Left ventricle myocardium superior (tissue), 1 donor: ENCODE measurements around the gene ZNF556. TPM values are rescaled to one million over a fixed set of nuclear protein-coding genes. Genes with fewer than 3 reads are reported as not detected.
A peak's percentile ranks its signal among the peaks of the same experiment; 100 is the strongest.

Source experiments
- ATAC-seq: fragments of 200-7000 bp; cut with Tn5 transposase; one replicate; pipeline ENCODE4 v1.9.1; 2020; ENCODE audit warnings: mild to moderate bottlenecking, moderate library complexity
- DNase-seq: peaks from one replicate; pipeline ENCODE4 v3.0.0-alpha.2; 2020
- intact Hi-C: fragments of 100-400 bp; cut with micrococcal nuclease; formaldehyde crosslinking; loops from one replicate; pipeline ENCODE4 v1.11.0; 2022
- long read RNA-seq: library from polyadenylated mRNA; unstranded; transcript quantifications from one replicate; pipeline ENCODE4 v2.0.0, GENCODE V29; 2021
- total RNA-seq: library from RNA; stranded (reverse); fragmentation: NEBNext Ultra II Directional; extraction: Animal tissue kit (Norgen Biotek cat#: 25700); gene quantifications from one replicate; pipeline ENCODE4 v1.2.1, GENCODE V29; 2021
- donor health status: DM: no; HTN: yes; CAD: no; lungs with severe emphysema.

Gene ZNF556
- total RNA-seq: not detected
- long read RNA-seq: 0 reads

DNA sequence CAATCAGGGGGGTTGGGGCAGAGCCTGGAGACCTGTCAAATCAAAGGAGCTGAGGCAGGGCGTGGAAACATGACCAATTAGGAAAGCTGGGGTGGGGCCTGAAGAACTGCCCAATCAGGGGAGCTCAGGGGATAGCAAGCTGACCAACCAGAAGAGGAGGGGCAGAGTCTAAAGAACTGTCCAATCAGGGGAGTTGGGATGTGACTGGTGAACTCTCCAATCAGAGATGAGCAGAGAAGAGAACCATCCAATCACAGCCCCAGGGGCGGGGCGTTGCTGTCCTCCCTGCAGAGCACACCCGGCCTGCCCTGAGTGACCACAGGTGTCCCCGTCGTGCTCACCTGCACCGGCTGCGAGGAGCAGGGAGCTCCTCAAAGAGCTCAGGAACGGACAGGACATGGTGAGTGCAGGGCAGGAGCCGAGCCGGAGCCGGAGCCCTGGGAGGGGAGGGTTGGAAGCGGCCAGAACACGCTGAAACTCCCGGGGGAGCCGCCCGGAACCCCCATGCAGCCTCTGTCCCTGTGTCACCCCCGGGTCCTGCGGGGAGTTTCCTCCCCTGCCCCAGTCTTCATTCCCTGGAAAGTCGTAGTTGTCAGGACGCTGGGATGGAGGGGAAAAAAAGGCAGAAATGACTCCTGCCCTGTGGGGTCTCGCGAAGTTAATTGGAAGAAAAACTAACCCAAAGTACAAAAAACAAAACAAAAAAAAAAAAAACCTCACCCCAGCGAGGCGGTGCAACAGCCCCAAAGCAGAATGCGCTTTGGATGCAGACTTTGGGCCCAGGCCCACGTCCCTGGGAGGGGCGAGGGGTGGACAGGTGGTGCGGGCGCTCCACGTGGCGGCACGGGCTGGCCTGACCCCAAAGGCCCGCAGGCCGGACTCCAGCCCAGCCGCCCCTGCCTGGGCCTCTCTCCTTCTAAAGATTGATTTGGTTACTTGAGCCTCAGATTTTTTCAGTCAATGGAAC lies at the start of gene ZNF556:
Gene ZNF556 (plus strand): TSS at position 311 of the 967 bp plus-strand sequence. CDS start 87 bp downstream, at position 398.
- no peak for DNase-seq
- peak; percentile 22 for ATAC-seq
- intact Hi-C loops: no loop called here

GRCh38 chr19:2819540-2820111 lies 47.5 kb upstream of the ZNF556 start, which contains the start of gene ZNF554:
ZNF554 (plus strand) TSS chr19:2819868; CDS start chr19:2820072, 204 bp downstream.
- peak; percentile 97 for ATAC-seq
- intact Hi-C loops: no loop called here
- peak; percentile 100 for DNase-seq

DNA sequence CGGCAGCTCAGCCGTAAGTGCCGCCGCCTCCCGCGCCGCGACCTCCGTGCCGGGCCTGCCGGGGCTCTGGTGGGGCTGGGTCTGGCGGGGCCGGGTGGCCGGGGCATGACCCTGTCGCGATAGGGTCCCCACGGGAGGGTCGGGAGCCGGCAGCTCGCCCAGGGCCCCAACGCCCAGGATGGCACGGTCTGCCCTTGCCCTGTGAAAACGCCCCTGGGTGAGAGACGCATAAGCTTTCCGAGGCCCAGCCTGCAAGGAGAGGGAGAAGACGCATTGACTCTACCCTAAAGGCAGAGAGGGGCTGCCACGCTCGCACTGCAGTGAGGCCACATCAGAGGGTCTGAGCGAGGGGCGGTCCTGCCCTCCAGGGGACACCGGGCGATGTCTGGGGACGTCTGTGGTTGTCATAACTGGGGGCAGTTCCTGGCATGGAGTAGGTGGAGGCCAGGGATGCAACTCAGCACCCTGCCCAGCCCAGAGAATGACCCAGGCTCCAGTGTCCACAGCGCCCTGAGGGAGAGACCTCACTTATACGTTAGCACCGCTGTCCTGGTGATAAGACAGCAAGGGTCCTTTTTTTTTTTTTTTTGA lies 46.9 kb upstream of the ZNF556 start:
- intact Hi-C loops: no loop called here
- DNase-seq (no peak), ATAC-seq (peak; percentile 2)

DNA sequence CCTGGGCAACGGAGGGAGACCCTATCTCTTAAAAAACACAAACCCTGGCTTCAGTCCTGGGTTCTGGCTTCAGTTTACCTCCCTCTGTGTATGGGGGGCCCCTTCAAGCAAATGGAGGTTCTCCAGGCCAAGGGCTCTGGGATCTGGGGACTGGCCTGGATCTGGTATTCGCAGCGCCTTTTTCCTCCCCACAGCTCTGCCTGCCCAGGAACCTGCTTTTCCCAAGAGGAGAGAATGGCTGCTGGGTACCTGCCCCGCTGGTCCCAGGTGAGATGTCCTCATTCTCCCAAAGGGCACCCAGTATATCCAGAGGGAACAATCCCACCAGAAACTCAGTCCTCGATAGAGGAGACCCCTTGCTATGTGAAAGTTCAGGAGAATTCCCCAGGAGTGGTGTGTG lies 44.3 kb upstream of the ZNF556 start:
- intact Hi-C loops: no loop called here
- DNase-seq (no peak), ATAC-seq (no peak)

GRCh38 chr19:2823646-2824045 lies 43.5 kb upstream of the ZNF556 start:
- DNase-seq (no peak), ATAC-seq (no peak)
- intact Hi-C loops: no loop called here

- DNase-seq (no peak), ATAC-seq (no peak)
- intact Hi-C loops: no loop called here
Measured at GRCh38 chr19:2824129-2824528, 43.0 kb upstream of the ZNF556 start.

DNA sequence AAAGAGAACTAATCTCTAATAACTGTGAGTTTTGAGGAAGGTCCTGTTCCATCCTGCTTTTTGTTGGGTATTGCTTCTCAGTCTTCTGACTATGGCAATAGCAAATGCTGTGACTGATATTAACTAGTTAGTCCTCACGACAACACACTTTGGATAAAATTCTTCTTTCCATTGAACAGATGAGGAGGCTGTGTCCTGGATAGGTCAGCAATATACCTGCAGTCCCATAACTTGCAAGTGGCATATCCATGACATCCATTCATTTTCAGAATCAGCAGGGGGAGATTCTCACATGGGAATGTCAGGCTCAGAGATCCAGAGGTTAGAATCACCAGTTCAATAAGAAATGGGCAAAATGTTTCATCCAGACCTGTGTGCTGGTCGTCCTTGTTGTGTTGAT lies 40.1 kb upstream of the ZNF556 start:
- DNase-seq (no peak), ATAC-seq (no peak)
- intact Hi-C loops: no loop called here

DNA sequence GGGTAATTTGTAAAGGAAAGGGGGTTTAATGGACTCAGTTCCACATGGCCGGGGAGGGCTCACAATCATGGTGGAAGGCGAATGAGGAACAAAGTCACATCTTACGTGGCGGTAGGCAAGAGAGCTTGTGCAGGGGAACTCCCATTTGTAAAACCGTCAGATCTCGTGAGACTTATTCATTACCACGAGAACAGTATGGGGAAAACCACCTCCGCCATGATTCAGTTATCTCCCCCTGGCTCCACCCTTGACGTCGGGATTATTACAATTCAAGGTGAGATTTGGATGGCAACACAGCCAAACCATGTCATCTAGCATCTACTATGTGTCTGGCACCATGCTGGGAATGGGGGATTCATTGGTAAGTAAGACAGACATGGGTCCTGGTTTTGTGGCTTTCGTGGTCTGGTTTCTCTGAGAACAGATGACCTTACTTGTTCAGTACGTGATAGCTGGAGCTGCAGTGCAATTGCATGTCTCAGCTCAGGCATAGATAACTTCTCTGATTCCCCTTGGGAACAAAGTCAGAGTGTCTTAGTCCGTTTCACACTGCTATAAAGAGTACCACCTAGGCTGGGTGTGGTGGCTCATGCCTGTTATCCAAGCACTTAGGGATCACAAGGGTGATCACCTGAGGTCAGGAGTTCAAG lies 39.2 kb upstream of the ZNF556 start:
- DNase-seq (no peak), ATAC-seq (no peak)
- intact Hi-C loops: no loop called here

GRCh38 chr19:2834294-2834871 lies 32.8 kb upstream of the ZNF556 start:
- ATAC-seq (no peak), DNase-seq (no peak)
- intact Hi-C loops: no loop called here

- intact Hi-C loops: no loop called here
- DNase-seq (no peak), ATAC-seq (no peak)
Measured at GRCh38 chr19:2837430-2837829, 29.7 kb upstream of the ZNF556 start.

- peak; percentile 100 for DNase-seq
- ATAC-seq: peak; percentile 98
- intact Hi-C loops: no loop called here
Measured at GRCh38 chr19:2840794-2841791, 26.0 kb upstream of the ZNF556 start, which contains the start of gene ZNF555. ZNF555 (plus strand) TSS chr19:2841475; CDS start chr19:2841573, 98 bp downstream.

GRCh38 chr19:2841855-2842574 lies 25.1 kb upstream of the ZNF556 start:
- intact Hi-C loops: no loop called here
- DNase-seq (peak; percentile 44), ATAC-seq (no peak)

- intact Hi-C loops: no loop called here
Measured at GRCh38 chr19:2845107-2845506, 22.0 kb upstream of the ZNF556 start.

GRCh38 chr19:2846180-2846894 lies 20.8 kb upstream of the ZNF556 start:
- ATAC-seq (no peak), DNase-seq (no peak)
- intact Hi-C loops: no loop called here

More at GRCh38 chr19:2845107-2845506, 22.0 kb upstream of the ZNF556 start:
- DNase-seq (no peak), ATAC-seq (no peak)

GRCh38 chr19:2847507-2847906 lies 19.6 kb upstream of the ZNF556 start:
- intact Hi-C loops: no loop called here
- ATAC-seq: no peak
- no peak for DNase-seq

GRCh38 chr19:2848616-2849015 lies 18.5 kb upstream of the ZNF556 start:
- ATAC-seq (no peak), DNase-seq (no peak)
- intact Hi-C loops: no loop called here
